ENCODE results near the gene FUT2.

FUT2 gene

GRCh38 chr19:48720251-48720612, 24.5 kb downstream of the FUT2 start:
- TF ChIP-seq MYC (IDR thresholded peaks at IDR 0.05; ENCODE audit: low read depth, low read length) (no peak), MAX (IDR thresholded peaks at IDR 0.05; ENCODE audit: low read depth, low read length) (no peak), CTCF (IDR thresholded peaks at IDR 0.05; ENCODE audit: low read depth, low read length) (no peak), POLR2A (IDR thresholded peaks at IDR 0.05; ENCODE audit: extremely low read depth, insufficient read length) (no peak)
- DNase-seq (ENCODE audit: low read depth), result no peak
- peak overlapping the region; percentile 58 for H3K4me3 ChIP-seq (ENCODE audit: low read depth, low read length)

- peak overlapping the region; percentile 58 for H3K4me3 ChIP-seq (ENCODE audit: low read depth, low read length)
- no peak for TF ChIP-seq POLR2A (IDR thresholded peaks at IDR 0.05; ENCODE audit: extremely low read depth, insufficient read length)
- TF ChIP-seq CTCF (IDR thresholded peaks at IDR 0.05; ENCODE audit: low read depth, low read length), result no peak
- TF ChIP-seq MYC (IDR thresholded peaks at IDR 0.05; ENCODE audit: low read depth, low read length), result no peak
- no peak for TF ChIP-seq MAX (IDR thresholded peaks at IDR 0.05; ENCODE audit: low read depth, low read length)
- peak; percentile 100 for DNase-seq (ENCODE audit: low read depth)
Observed at GRCh38 chr19:48720613-48721296, 25.0 kb downstream of the FUT2 start.

GRCh38 chr19:48722196-48722708, 26.5 kb downstream of the FUT2 start:
- TF ChIP-seq MYC (IDR thresholded peaks at IDR 0.05; ENCODE audit: low read depth, low read length) (no peak), CTCF (IDR thresholded peaks at IDR 0.05; ENCODE audit: low read depth, low read length) (no peak), POLR2A (IDR thresholded peaks at IDR 0.05; ENCODE audit: extremely low read depth, insufficient read length) (no peak), MAX (IDR thresholded peaks at IDR 0.05; ENCODE audit: low read depth, low read length) (no peak)
- no peak overlapping the region for H3K4me3 ChIP-seq (ENCODE audit: low read depth, low read length)
- no peak for DNase-seq (ENCODE audit: low read depth)

- peak; percentile 99 for DNase-seq (ENCODE audit: low read depth)
- no peak overlapping the region for H3K4me3 ChIP-seq (ENCODE audit: low read depth, low read length)
- TF ChIP-seq POLR2A (IDR thresholded peaks at IDR 0.05; ENCODE audit: extremely low read depth, insufficient read length), result no peak
- TF ChIP-seq CTCF (IDR thresholded peaks at IDR 0.05; ENCODE audit: low read depth, low read length), result peak; percentile 0
- TF ChIP-seq MAX (IDR thresholded peaks at IDR 0.05; ENCODE audit: low read depth, low read length), result no peak
- TF ChIP-seq MYC (IDR thresholded peaks at IDR 0.05; ENCODE audit: low read depth, low read length), result no peak
Observed at GRCh38 chr19:48724796-48725753, 29.3 kb downstream of the FUT2 start.

GRCh38 chr19:48726556-48726955, 30.8 kb downstream of the FUT2 start:
- peak; percentile 86 for DNase-seq (ENCODE audit: low read depth)
- TF ChIP-seq MAX (IDR thresholded peaks at IDR 0.05; ENCODE audit: low read depth, low read length), result no peak
- no peak for TF ChIP-seq MYC (IDR thresholded peaks at IDR 0.05; ENCODE audit: low read depth, low read length)
- no peak for TF ChIP-seq CTCF (IDR thresholded peaks at IDR 0.05; ENCODE audit: low read depth, low read length)
- no peak for TF ChIP-seq POLR2A (IDR thresholded peaks at IDR 0.05; ENCODE audit: extremely low read depth, insufficient read length)
- H3K4me3 ChIP-seq (ENCODE audit: low read depth, low read length), result no peak overlapping the region
